ENCODE results near the gene KCNJ1.

DNA sequence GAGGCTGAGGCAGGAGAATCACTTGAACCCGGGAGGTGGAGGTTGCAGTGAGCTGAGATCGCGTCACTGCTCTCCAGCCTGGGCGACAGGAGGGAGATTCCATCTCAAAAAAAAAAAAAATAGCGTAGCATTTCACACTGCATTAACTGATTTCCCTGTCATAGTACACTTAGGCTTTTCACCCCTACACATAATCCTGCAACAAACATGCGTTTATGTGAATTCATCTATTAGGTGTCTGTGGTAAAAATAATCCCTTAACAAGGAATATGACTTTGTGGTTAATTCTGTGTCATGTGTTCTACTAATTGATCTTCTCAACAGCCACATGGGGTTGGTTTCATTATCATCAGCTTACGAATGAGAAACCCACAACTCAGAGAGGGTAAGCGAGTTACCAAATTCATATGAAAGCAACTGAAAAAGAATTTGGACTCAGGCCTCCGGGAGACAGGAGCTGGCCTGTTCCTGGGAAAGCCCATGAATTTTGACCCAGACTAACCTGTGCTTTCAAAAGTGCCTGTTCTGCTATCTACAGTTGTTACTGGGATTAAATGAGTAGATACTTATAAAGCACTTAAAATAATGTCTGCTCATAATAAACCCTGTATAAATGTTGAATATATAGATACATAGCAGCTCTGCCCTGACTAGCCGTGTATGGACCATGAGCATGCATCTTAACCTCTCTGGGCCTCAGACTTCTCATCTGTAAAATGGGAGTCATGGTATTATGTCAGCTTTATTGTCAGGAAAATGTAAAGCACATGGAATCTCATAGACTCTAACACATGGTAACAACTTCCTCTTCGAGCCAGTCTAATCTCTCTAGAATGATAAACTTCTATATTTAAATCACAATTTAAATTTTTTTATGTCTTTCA is 36.6 kb downstream of the KCNJ1 start:
- TF ChIP-seq POLR2AphosphoS5 (IDR thresholded peaks at IDR 0.05; ENCODE audit: low read depth), result no peak
- TF ChIP-seq ZNF114 (CRISPR knock-in tag; IDR thresholded peaks at IDR 0.05), result no peak
- TF ChIP-seq, protein P1, sequence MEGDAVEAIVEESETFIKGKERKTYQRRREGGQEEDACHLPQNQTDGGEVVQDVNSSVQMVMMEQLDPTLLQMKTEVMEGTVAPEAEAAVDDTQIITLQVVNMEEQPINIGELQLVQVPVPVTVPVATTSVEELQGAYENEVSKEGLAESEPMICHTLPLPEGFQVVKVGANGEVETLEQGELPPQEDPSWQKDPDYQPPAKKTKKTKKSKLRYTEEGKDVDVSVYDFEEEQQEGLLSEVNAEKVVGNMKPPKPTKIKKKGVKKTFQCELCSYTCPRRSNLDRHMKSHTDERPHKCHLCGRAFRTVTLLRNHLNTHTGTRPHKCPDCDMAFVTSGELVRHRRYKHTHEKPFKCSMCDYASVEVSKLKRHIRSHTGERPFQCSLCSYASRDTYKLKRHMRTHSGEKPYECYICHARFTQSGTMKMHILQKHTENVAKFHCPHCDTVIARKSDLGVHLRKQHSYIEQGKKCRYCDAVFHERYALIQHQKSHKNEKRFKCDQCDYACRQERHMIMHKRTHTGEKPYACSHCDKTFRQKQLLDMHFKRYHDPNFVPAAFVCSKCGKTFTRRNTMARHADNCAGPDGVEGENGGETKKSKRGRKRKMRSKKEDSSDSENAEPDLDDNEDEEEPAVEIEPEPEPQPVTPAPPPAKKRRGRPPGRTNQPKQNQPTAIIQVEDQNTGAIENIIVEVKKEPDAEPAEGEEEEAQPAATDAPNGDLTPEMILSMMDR (conservative IDR thresholded peaks at IDR 0.05; ENCODE audit: low read depth in 2 of 2), result no peak
- TF ChIP-seq, protein P2, sequence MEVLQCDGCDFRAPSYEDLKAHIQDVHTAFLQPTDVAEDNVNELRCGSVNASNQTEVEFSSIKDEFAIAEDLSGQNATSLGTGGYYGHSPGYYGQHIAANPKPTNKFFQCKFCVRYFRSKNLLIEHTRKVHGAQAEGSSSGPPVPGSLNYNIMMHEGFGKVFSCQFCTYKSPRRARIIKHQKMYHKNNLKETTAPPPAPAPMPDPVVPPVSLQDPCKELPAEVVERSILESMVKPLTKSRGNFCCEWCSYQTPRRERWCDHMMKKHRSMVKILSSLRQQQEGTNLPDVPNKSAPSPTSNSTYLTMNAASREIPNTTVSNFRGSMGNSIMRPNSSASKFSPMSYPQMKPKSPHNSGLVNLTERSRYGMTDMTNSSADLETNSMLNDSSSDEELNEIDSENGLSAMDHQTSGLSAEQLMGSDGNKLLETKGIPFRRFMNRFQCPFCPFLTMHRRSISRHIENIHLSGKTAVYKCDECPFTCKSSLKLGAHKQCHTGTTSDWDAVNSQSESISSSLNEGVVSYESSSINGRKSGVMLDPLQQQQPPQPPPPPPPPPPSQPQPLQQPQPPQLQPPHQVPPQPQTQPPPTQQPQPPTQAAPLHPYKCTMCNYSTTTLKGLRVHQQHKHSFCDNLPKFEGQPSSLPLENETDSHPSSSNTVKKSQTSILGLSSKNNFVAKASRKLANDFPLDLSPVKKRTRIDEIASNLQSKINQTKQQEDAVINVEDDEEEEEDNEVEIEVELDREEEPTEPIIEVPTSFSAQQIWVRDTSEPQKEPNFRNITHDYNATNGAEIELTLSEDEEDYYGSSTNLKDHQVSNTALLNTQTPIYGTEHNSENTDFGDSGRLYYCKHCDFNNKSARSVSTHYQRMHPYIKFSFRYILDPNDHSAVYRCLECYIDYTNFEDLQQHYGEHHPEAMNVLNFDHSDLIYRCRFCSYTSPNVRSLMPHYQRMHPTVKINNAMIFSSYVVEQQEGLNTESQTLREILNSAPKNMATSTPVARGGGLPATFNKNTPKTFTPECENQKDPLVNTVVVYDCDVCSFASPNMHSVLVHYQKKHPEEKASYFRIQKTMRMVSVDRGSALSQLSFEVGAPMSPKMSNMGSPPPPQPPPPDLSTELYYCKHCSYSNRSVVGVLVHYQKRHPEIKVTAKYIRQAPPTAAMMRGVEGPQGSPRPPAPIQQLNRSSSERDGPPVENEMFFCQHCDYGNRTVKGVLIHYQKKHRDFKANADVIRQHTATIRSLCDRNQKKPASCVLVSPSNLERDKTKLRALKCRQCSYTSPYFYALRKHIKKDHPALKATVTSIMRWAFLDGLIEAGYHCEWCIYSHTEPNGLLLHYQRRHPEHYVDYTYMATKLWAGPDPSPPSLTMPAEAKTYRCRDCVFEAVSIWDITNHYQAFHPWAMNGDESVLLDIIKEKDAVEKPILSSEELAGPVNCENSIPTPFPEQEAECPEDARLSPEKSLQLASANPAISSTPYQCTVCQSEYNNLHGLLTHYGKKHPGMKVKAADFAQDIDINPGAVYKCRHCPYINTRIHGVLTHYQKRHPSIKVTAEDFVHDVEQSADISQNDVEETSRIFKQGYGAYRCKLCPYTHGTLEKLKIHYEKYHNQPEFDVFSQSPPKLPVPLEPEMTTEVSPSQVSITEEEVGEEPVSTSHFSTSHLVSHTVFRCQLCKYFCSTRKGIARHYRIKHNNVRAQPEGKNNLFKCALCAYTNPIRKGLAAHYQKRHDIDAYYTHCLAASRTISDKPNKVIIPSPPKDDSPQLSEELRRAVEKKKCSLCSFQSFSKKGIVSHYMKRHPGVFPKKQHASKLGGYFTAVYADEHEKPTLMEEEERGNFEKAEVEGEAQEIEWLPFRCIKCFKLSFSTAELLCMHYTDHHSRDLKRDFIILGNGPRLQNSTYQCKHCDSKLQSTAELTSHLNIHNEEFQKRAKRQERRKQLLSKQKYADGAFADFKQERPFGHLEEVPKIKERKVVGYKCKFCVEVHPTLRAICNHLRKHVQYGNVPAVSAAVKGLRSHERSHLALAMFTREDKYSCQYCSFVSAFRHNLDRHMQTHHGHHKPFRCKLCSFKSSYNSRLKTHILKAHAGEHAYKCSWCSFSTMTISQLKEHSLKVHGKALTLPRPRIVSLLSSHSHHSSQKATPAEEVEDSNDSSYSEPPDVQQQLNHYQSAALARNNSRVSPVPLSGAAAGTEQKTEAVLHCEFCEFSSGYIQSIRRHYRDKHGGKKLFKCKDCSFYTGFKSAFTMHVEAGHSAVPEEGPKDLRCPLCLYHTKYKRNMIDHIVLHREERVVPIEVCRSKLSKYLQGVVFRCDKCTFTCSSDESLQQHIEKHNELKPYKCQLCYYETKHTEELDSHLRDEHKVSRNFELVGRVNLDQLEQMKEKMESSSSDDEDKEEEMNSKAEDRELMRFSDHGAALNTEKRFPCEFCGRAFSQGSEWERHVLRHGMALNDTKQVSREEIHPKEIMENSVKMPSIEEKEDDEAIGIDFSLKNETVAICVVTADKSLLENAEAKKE (CRISPR knock-in tag; IDR thresholded peaks at IDR 0.05), result no peak
- TF ChIP-seq, protein P3, sequence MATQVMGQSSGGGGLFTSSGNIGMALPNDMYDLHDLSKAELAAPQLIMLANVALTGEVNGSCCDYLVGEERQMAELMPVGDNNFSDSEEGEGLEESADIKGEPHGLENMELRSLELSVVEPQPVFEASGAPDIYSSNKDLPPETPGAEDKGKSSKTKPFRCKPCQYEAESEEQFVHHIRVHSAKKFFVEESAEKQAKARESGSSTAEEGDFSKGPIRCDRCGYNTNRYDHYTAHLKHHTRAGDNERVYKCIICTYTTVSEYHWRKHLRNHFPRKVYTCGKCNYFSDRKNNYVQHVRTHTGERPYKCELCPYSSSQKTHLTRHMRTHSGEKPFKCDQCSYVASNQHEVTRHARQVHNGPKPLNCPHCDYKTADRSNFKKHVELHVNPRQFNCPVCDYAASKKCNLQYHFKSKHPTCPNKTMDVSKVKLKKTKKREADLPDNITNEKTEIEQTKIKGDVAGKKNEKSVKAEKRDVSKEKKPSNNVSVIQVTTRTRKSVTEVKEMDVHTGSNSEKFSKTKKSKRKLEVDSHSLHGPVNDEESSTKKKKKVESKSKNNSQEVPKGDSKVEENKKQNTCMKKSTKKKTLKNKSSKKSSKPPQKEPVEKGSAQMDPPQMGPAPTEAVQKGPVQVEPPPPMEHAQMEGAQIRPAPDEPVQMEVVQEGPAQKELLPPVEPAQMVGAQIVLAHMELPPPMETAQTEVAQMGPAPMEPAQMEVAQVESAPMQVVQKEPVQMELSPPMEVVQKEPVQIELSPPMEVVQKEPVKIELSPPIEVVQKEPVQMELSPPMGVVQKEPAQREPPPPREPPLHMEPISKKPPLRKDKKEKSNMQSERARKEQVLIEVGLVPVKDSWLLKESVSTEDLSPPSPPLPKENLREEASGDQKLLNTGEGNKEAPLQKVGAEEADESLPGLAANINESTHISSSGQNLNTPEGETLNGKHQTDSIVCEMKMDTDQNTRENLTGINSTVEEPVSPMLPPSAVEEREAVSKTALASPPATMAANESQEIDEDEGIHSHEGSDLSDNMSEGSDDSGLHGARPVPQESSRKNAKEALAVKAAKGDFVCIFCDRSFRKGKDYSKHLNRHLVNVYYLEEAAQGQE (IDR thresholded peaks at IDR 0.05; ENCODE audit: unreplicated experiment), result no peak
- TF ChIP-seq, protein P4, sequence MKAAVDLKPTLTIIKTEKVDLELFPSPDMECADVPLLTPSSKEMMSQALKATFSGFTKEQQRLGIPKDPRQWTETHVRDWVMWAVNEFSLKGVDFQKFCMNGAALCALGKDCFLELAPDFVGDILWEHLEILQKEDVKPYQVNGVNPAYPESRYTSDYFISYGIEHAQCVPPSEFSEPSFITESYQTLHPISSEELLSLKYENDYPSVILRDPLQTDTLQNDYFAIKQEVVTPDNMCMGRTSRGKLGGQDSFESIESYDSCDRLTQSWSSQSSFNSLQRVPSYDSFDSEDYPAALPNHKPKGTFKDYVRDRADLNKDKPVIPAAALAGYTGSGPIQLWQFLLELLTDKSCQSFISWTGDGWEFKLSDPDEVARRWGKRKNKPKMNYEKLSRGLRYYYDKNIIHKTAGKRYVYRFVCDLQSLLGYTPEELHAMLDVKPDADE (IDR thresholded peaks at IDR 0.05), result no peak
- TF ChIP-seq EZH2 (IDR thresholded peaks at IDR 0.05; ENCODE audit: low read depth, unreplicated experiment), result no peak
- TF ChIP-seq EZH2phosphoT487 (IDR thresholded peaks at IDR 0.05; ENCODE audit: unreplicated experiment), result no peak

Data from GM23338 (cell line).